NOMO-1 treated with dmso at 0.1 percent for 144 hours (cell line): ENCODE results near the gene CD2BP2.

Experiments used
- DNase-seq: peaks from one replicate; lab custom pipeline; 2025; ENCODE audit not compliant: unreplicated experiment; lab: John Stamatoyannopoulos, UW

Gene CD2BP2

DNA sequence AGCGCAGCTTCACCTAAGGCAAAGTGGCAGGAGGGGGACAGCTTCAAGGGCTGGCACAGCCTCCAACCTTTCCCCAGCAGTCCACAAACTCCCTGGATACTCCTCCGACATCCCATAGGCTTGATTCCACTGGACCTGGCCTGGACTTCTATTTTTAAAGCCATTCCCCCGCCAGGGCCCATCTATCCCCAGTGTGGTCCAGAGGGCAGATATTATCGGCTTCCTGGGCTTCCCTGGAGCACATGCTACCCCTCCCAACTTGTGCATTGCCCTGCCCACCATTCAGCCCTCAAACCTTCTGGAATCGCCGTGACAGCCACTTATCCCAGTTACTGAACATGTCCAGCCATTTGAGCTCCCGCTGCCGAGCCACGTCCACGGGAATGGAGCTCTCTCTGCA, 10.1 kb upstream of the CD2BP2 start:
- DNase-seq, result no peak

- no peak for DNase-seq
These were observed 6.1 kb upstream of the CD2BP2 start for GRCh38 chr16:30361180-30361579.

- DNase-seq, result no peak
These were observed 4.7 kb upstream of the CD2BP2 start for GRCh38 chr16:30359871-30360170.

GRCh38 chr16:30358990-30359870, 4.1 kb upstream of the CD2BP2 start:
- DNase-seq, result no peak

DNA sequence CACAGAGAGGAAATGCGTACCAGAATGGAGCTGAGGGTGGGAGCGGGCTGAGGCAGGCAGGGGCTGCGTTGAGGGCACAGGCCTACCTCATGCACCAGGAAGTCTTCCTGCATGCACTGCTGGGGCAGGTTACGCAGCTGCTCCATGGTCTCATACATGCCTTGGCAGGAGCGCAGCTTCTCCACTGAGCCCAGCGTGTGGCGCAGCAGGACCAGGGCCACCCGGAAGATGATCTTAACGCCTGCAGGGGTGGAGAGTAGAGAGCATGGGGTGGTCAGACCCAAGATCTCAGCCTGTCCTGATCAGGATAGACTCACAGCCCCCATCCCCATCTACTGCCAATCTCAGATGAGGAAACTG, 3.4 kb upstream of the CD2BP2 start:
- no peak for DNase-seq

GRCh38 chr16:30357715-30358576, 2.8 kb upstream of the CD2BP2 start:
- no peak for DNase-seq

- no peak for DNase-seq
These were observed 2.1 kb upstream of the CD2BP2 start for GRCh38 chr16:30357085-30357714.

- no peak for DNase-seq
These were observed 1.4 kb upstream of the CD2BP2 start for GRCh38 chr16:30356401-30357084.

DNA sequence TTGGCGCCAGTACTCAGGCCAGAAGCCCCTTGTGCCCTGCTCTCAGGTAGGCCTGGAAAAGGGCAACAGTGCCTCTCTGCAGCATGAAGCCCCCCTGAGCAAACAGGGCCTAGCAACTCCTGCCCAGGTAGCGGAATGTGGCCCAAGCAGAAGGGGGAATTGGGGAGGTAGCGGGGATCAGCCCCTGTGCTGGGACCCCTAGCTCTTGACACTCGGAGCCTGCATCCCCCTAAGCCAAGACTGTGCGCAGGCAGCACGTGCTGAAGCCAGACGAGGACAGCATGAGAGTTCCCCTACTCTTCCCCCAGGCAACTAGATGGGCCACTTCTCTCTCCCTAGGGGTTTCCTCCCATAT, 823 bp upstream of the CD2BP2 start:
- DNase-seq, result no peak

- no peak for DNase-seq
These were observed 525 bp downstream of the CD2BP2 start for GRCh38 chr16:30354423-30355143.

- DNase-seq, result no peak
These were observed 1.5 kb downstream of the CD2BP2 start for GRCh38 chr16:30353438-30354129.

- no peak for DNase-seq
These were observed 2.4 kb downstream of the CD2BP2 start for GRCh38 chr16:30352488-30353401.

DNA sequence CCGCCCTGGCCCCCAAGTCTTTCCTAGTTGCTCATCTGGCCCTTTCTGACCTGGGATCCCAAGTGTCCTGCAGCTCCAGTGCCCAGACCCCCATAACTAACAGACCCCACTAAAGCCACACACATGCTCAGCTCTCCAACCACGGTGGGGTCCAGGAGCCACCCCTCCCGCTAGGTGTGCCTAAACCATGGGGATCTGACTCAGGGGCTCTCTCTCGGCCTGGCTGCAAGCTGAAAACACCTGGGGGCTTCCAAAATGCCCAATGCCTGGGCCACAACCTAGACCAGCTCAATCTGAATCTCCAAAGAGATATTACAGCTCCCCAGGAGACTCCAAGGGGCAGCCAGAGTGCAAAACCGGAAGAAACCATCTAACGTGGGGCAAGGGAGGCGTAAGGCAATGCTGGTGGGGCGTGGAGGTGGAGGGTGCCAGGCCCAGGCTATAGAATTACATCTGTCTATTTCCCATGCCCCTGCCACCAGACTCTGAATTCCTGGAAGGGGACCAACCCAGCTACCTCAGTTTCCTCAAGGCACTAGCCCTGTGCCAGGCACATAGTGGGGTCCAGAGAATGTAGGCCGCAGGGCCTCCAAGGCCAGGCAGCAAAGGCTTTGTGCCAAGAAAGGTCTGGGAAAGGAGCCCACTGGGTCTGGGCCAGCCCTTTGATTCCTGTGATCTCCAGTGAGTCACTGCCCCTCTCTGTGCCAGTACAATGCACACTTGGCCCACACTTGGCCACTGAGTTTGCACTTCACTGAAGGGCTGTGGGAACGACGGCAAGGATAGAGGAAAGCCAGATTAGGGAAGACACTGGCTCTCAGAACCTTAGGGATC, 3.3 kb downstream of the CD2BP2 start:
- DNase-seq, result no peak

GRCh38 chr16:30351001-30351441, 4.1 kb downstream of the CD2BP2 start:
- DNase-seq, result no peak

DNA sequence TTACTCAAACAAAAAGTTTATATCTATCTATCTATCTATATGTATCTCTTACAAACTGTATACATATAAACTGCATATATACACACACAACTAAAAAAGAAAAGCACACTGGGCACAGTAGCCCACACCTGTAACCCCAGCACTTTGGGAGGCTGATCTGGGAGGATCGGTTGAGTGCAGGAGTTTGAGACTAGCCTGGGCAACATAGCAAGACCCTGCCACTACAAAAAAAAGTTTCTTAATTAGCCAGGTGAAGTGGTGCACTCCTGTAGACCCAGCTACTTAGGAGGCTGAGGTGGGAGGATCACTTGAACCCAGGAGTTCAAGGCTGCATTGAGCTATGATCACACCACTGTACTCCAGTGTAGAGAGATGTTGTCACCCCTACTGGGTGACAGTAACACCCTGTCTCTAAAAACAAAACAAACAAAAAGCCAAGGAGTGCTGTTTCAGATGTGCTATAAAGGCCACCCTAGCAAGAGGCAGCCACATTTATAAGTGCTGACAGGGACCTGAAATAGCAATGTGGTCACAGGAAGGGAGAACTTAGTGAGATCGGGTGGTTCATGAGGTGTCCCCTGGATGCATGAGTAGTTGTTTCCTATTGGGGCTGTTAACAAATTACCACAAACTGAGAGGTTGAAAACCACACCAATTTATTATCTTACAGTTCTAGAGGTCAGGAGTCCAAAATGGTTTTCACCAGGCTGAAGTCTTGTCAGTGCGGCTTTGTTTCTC, 4.8 kb downstream of the CD2BP2 start:
- no peak for DNase-seq

DNA sequence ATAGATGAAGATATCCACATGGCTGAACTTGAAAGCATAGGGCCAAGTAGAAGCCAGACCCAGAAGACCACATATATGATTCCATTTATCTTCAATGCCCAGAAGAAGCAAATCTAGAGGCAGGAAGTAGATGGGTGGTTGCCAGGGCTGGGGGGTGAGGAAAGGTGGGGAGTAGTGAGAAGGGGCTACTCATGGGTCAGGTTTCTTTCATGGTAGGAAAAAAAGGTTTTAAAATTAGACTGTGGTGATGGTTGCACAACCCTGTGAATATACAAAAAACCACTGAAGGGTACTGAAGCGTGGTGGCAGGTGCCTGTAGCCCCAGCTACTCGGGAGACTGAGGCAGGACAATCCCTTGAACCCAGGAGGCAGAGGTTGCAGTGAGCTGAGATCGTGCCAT, 5.4 kb downstream of the CD2BP2 start:
- no peak for DNase-seq

- DNase-seq, result no peak
These were observed 6.2 kb downstream of the CD2BP2 start for GRCh38 chr16:30348929-30349328.
